GM12872 (cell line): Measurements from ENCODE around the gene ZNF628.

Experiments
- TF ChIP-seq, protein P1 (sequence below): IDR thresholded peaks from 3 replicates; pipeline ENCODE4 v1.5.1; 2011; ENCODE audit warnings: low read depth, mild to moderate bottlenecking, low read length, moderate library complexity; ENCODE audit not compliant: insufficient read depth

The ZNF628 gene

GRCh38 chr19:55457683-55458457 is 18.5 kb upstream of the ZNF628 start:
- TF ChIP-seq, protein P1, sequence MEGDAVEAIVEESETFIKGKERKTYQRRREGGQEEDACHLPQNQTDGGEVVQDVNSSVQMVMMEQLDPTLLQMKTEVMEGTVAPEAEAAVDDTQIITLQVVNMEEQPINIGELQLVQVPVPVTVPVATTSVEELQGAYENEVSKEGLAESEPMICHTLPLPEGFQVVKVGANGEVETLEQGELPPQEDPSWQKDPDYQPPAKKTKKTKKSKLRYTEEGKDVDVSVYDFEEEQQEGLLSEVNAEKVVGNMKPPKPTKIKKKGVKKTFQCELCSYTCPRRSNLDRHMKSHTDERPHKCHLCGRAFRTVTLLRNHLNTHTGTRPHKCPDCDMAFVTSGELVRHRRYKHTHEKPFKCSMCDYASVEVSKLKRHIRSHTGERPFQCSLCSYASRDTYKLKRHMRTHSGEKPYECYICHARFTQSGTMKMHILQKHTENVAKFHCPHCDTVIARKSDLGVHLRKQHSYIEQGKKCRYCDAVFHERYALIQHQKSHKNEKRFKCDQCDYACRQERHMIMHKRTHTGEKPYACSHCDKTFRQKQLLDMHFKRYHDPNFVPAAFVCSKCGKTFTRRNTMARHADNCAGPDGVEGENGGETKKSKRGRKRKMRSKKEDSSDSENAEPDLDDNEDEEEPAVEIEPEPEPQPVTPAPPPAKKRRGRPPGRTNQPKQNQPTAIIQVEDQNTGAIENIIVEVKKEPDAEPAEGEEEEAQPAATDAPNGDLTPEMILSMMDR: no peak

GRCh38 chr19:55459551-55459949 is 16.9 kb upstream of the ZNF628 start:
- TF ChIP-seq, protein P1: no peak

DNA sequence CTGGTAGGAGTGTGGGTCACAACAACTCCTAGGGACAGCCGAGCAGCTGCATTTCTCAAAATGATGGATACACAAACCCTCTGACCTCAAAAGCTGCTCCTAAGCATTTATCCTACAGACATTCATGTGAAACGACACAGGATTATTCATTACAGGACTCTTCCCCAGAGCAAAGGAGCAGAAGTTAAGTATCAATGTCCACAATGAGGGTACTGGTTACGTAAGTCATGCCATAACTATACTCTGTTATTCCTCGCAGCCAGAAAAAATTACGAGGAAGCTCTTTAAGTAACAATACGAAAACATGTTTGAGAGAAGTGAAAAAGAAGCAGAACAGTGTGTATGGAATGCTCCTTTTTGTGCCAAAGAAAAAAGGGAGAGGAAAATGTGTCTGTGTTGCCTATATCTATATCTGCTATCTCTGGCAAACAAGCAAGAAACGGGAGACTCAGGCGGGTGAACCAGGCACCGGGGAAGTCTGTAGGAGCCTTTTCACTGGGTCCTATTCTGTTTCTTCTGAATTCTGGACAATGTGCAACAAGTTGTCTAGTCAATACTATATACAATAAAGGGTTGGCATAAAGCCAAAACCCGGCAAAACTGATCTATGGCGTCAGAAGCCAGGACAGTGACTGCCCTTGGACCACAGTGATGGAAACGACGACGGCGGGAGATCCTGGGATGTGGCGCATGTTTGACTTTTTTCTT is 16.3 kb upstream of the ZNF628 start:
- TF ChIP-seq, protein P1: no peak

GRCh38 chr19:55460670-55461258 is 15.7 kb upstream of the ZNF628 start:
- TF ChIP-seq, protein P1: no peak

DNA sequence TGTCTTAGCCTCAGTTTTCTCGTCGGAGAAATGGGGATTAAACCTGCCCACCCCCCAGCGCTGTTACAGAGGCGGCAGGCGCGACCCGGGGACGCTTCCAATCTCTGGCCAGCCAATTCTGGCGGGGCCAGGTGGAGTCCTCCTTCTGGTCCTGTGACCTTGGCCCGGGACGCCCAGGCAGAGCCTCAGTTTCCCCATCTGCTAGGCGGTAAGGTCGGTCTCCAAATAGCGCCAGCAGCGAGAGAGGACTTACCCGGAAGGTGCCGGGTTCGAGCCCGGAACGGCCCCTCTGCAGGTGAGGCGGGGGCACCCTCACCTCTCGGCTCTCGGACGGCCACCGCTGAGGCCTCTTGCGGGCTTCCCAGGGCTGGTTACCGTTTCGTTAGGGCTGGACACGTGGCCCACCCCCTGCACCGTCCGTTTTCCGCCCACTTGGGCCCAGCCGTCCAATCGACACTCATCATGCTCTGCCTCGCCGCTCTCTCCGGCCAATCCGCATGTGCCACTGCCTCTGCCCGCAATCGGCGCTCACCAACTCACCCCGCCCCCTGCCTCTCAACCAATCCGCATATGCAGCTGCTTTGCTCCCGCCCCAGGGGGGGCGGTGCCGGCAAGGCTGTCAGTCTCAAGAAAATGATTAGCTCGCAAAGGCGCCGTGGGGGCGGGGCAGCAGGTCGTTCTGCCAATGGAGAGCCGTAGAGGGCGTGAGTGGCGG is 15.0 kb upstream of the ZNF628 start, which contains the start of gene ISOC2:
ISOC2 (minus strand) TSS at position 384 of the 715 bp plus-strand sequence. CDS start 5,156 bp downstream, outside the sequence.
- TF ChIP-seq, protein P1: no peak

- TF ChIP-seq, protein P1: no peak
These were observed 14.3 kb upstream of the ZNF628 start for GRCh38 chr19:55461974-55462626.
